WTC11 (cell line): Measurements from ENCODE around the gene GLRX2. TPM values are rescaled to one million over a fixed set of nuclear protein-coding genes. Genes with fewer than 3 reads are reported as not detected.

Experiments used
- ATAC-seq: fragments of 200-7000 bp; cut with Tn5 transposase; 2 replicates; pipeline ENCODE4 v1.10.0; 2021; ENCODE audit warnings: mild to moderate bottlenecking, moderate library complexity
- CTCF ChIA-PET: fragments of 300-600 bp; sonication (Branson Sonifier 250); formaldehyde crosslinking; loops from one replicate; lab custom pipeline; 2021; ENCODE audit warnings: antibody characterized with exemption; lab: Charles Lee
- POLR2A ChIA-PET: fragments of 350-600 bp; sonication (Branson Sonifier 250); formaldehyde crosslinking; loops from one replicate; lab custom pipeline; 2021; ENCODE audit warnings: antibody characterized with exemption; lab: Charles Lee
- DNase-seq: peaks from one replicate; pipeline ENCODE4 v3.0.0; 2021; ENCODE audit warnings: low spot score
- H3K27ac Mint-ChIP-seq: 2 replicates; pipeline ENCODE4 v1.8.0; 2021; ENCODE audit warnings: mixed read lengths
- H3K27me3 Mint-ChIP-seq: 2 replicates; pipeline ENCODE4 v1.8.0; 2021; ENCODE audit warnings: low read depth, mild to moderate bottlenecking, moderate library complexity, mixed read lengths
- H3K36me3 Mint-ChIP-seq: 2 replicates; pipeline ENCODE4 v1.8.0; 2021; ENCODE audit warnings: mixed read lengths
- H3K4me1 Mint-ChIP-seq: 2 replicates; pipeline ENCODE4 v1.8.0; 2022; ENCODE audit warnings: mixed read lengths
- H3K4me3 Mint-ChIP-seq: 2 replicates; pipeline ENCODE4 v1.8.0; 2021; ENCODE audit warnings: mild to moderate bottlenecking, moderate library complexity, mixed read lengths
- H3K9me3 Mint-ChIP-seq: 2 replicates; pipeline ENCODE4 v1.8.0; 2021; ENCODE audit warnings: mixed read lengths
- AR ChIP-seq: fragments of 250-450 bp; sonication (Bioruptor Pico); IDR thresholded peaks from 2 replicates; pipeline ENCODE4 v1.9.0; 2021; ENCODE audit warnings: mild to moderate bottlenecking
- ARID4B ChIP-seq: sonication (generic); formaldehyde crosslinking; IDR thresholded peaks from 2 replicates; pipeline ENCODE4 v1.8.0; 2023; ENCODE audit warnings: missing genetic modification reagents, mild to moderate bottlenecking, borderline replicate concordance
- ATF1 ChIP-seq: sonication (generic); formaldehyde crosslinking; IDR thresholded peaks from 2 replicates; pipeline ENCODE4 v1.8.1; 2023; ENCODE audit warnings: mild to moderate bottlenecking, moderate library complexity, missing genetic modification reagents
- CREB1 ChIP-seq: sonication (generic); formaldehyde crosslinking; IDR thresholded peaks from 2 replicates; pipeline ENCODE4 v1.8.0; 2023; ENCODE audit warnings: mild to moderate bottlenecking, missing genetic modification reagents
- ELF4 ChIP-seq: sonication (generic); formaldehyde crosslinking; IDR thresholded peaks from 2 replicates; pipeline ENCODE4 v1.8.1; 2022; ENCODE audit warnings: low read depth, mild to moderate bottlenecking, moderate library complexity, missing genetic modification reagents
- GABPB1 ChIP-seq: sonication (generic); formaldehyde crosslinking; IDR thresholded peaks from 2 replicates; pipeline ENCODE4 v1.8.1; 2023; ENCODE audit warnings: mild to moderate bottlenecking, missing genetic modification reagents
- GRHL2 ChIP-seq: fragments of 250-450 bp; sonication (Bioruptor Pico); IDR thresholded peaks from 2 replicates; pipeline ENCODE4 v1.8.0; 2022; ENCODE audit warnings: mild to moderate bottlenecking, moderate library complexity; ENCODE audit not compliant: insufficient replicate concordance, severe bottlenecking
- HMGA2 ChIP-seq: fragments of 250-450 bp; sonication (Bioruptor Pico); IDR thresholded peaks from 2 replicates; pipeline ENCODE4 v1.4.0; 2021; ENCODE audit warnings: mild to moderate bottlenecking, moderate library complexity
- JUN ChIP-seq: sonication (generic); formaldehyde crosslinking; IDR thresholded peaks from 2 replicates; pipeline ENCODE4 v1.8.0; 2023; ENCODE audit warnings: mild to moderate bottlenecking, missing genetic modification reagents
- PREB ChIP-seq: sonication (generic); formaldehyde crosslinking; IDR thresholded peaks from 2 replicates; pipeline ENCODE4 v1.8.1; 2022; ENCODE audit warnings: mild to moderate bottlenecking, missing genetic modification reagents, moderate library complexity, borderline replicate concordance
- SMAD3 ChIP-seq: sonication (generic); formaldehyde crosslinking; IDR thresholded peaks from 2 replicates; pipeline ENCODE4 v1.8.0; 2022; ENCODE audit warnings: missing genetic modification reagents, mild to moderate bottlenecking, borderline replicate concordance
- SP1 ChIP-seq: sonication (generic); formaldehyde crosslinking; conservative IDR thresholded peaks from 2 replicates; pipeline ENCODE4 v1.8.1; 2022; ENCODE audit warnings: missing genetic modification reagents
- TEAD1 ChIP-seq: sonication (generic); formaldehyde crosslinking; IDR thresholded peaks from 2 replicates; pipeline ENCODE4 v1.8.0; 2022; ENCODE audit warnings: mild to moderate bottlenecking, missing genetic modification reagents
- ZBTB21 ChIP-seq: sonication (generic); formaldehyde crosslinking; IDR thresholded peaks from 2 replicates; pipeline ENCODE4 v1.8.1; 2023; ENCODE audit warnings: mild to moderate bottlenecking, missing genetic modification reagents, borderline replicate concordance
- ZNF219 ChIP-seq: sonication (generic); formaldehyde crosslinking; IDR thresholded peaks from 2 replicates; pipeline ENCODE4 v1.8.0; 2023; ENCODE audit warnings: missing genetic modification reagents, mild to moderate bottlenecking, borderline replicate concordance
- ZNF232 ChIP-seq: sonication (generic); formaldehyde crosslinking; IDR thresholded peaks from 2 replicates; pipeline ENCODE4 v1.8.0; 2022; ENCODE audit warnings: mild to moderate bottlenecking, missing genetic modification reagents
- ZNF281 ChIP-seq: sonication (generic); formaldehyde crosslinking; IDR thresholded peaks from 2 replicates; pipeline ENCODE4 v1.8.0; 2023; ENCODE audit warnings: mild to moderate bottlenecking, missing genetic modification reagents
- ZNF317 ChIP-seq: sonication (generic); formaldehyde crosslinking; IDR thresholded peaks from 2 replicates; pipeline ENCODE4 v1.8.1; 2023; ENCODE audit warnings: low read depth, mild to moderate bottlenecking, moderate library complexity, missing genetic modification reagents, borderline replicate concordance
- total RNA-seq: library from RNA; stranded (reverse); gene quantifications from 3 replicates; pipeline ENCODE4 v1.2.3, GENCODE V29; 2021
- TF ChIP-seq, protein P1 (sequence below): sonication (generic); formaldehyde crosslinking; IDR thresholded peaks from 2 replicates; pipeline ENCODE4 v1.8.0; 2022; ENCODE audit warnings: missing genetic modification reagents
- TF ChIP-seq, protein P2 (sequence below): sonication (generic); formaldehyde crosslinking; conservative IDR thresholded peaks from 2 replicates; pipeline ENCODE4 v1.8.1; 2022; ENCODE audit warnings: mild to moderate bottlenecking, missing genetic modification reagents

GLRX2 gene
- total RNA-seq, 1 experiment from 2014 or later: 8.4 TPM

DNA sequence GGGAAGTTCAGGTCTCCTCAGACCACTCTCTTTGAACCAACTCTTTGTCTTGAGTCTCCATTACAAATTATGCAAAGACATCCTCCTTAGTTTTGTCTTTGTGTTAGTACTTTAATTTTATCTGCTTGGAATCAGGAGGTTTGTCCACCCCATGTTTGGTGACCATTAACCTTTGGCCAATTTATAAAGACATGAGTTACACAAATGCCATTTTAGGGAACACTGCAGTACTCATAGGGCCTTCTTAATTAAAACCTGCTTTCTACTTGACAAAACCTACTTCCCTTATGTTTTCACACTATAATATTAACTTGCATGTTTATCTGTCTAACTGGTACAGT is 8.7 kb upstream of the GLRX2 start (continued):
- TF ChIP-seq SP1 (CRISPR knock-in tag): no peak
- no peak for TF ChIP-seq PREB
- TF ChIP-seq ZNF219 (CRISPR knock-in tag): no peak
- no peak for TF ChIP-seq CREB1
- TF ChIP-seq AR: no peak
- TF ChIP-seq ZNF232 (CRISPR knock-in tag): no peak
- TF ChIP-seq ZBTB21: no peak
- TF ChIP-seq, protein P1, sequence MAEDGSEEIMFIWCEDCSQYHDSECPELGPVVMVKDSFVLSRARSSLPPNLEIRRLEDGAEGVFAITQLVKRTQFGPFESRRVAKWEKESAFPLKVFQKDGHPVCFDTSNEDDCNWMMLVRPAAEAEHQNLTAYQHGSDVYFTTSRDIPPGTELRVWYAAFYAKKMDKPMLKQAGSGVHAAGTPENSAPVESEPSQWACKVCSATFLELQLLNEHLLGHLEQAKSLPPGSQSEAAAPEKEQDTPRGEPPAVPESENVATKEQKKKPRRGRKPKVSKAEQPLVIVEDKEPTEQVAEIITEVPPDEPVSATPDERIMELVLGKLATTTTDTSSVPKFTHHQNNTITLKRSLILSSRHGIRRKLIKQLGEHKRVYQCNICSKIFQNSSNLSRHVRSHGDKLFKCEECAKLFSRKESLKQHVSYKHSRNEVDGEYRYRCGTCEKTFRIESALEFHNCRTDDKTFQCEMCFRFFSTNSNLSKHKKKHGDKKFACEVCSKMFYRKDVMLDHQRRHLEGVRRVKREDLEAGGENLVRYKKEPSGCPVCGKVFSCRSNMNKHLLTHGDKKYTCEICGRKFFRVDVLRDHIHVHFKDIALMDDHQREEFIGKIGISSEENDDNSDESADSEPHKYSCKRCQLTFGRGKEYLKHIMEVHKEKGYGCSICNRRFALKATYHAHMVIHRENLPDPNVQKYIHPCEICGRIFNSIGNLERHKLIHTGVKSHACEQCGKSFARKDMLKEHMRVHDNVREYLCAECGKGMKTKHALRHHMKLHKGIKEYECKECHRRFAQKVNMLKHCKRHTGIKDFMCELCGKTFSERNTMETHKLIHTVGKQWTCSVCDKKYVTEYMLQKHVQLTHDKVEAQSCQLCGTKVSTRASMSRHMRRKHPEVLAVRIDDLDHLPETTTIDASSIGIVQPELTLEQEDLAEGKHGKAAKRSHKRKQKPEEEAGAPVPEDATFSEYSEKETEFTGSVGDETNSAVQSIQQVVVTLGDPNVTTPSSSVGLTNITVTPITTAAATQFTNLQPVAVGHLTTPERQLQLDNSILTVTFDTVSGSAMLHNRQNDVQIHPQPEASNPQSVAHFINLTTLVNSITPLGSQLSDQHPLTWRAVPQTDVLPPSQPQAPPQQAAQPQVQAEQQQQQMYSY: no peak
- TF ChIP-seq HMGA2: no peak

DNA sequence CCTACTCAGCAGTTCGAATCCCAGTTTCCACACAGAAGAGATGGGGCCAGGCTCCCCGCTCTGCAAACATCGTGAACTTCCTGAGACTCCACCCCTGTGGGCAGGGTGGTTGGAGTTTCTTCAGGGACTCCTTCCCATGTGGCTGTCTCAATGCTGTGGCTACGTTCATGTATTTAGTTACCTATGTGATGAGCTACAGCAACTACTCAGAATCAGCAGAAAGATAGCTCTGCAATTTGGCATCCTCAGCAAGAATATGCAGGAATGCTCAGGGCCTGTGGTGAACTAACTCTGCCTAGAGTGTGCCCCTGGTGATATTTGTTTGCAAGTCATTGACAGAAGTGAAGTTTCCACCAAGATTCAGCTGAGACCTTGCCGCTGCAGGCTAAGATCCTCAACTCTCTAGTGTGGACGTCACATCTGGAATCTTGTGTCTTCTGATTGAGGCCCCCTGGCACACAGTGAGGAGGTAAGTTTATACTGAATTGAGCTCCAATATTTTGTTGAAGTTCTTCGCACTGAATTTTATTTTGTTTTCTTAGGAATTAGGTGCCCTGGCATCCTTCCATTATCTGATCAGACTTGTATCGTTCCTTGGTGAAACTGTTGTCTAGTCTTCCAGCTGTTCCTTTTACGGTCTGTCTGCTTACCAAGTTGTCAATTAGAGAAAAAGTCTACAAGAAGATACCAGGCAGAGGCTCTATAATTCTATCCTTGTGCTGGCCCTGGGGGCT is 8.2 kb upstream of the GLRX2 start:
- peak overlapping the region; percentile 16; the same call in 1 of the 2 replicates for H3K4me3 Mint-ChIP-seq
- POLR2A ChIA-PET: interaction anchor here (1.1 to 1.3 kb wide), 4 partner anchors 8 to 55 kb away, joined by 3 to 9 read pairs (median 4); partner anchors contain the start of genes CDC73, GLRX2, RO60 and UCHL5
- H3K27me3 Mint-ChIP-seq: no peaks in the 10 kb centered on the region
- CTCF ChIA-PET: interaction anchor here (1.0 to 2.8 kb wide), 2 partner anchors 9 to 43 kb away, joined by 4 to 16 read pairs; partner anchors contain the start of gene CDC73
- DNase-seq (peak; percentile 26), ATAC-seq (peak; percentile 80)
- H3K27ac Mint-ChIP-seq: peak overlapping the region; percentile 82
- no peaks in the 10 kb centered on the region for H3K36me3 Mint-ChIP-seq
- no peaks in the 10 kb centered on the region for H3K9me3 Mint-ChIP-seq
- H3K4me1 Mint-ChIP-seq: peaks cover 36% of the 10 kb centered on the region
- TF ChIP-seq TEAD1 (CRISPR knock-in tag) (peak; percentile 92; the same call in 1 of the 2 replicates), ZNF281 (CRISPR knock-in tag) (no peak), ATF1 (CRISPR knock-in tag) (no peak), SMAD3 (CRISPR knock-in tag) (0 out of 2 replicates have a peak, but pooled peaks have one; percentile 25), ZNF317 (CRISPR knock-in tag) (no peak), JUN (CRISPR knock-in tag) (no peak), ARID4B (CRISPR knock-in tag) (no peak), GABPB1 (CRISPR knock-in tag) (no peak), ELF4 (no peak), GRHL2 (CRISPR knock-in tag) (no peak)
- TF ChIP-seq, protein P2, sequence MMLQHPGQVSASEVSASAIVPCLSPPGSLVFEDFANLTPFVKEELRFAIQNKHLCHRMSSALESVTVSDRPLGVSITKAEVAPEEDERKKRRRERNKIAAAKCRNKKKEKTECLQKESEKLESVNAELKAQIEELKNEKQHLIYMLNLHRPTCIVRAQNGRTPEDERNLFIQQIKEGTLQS (CRISPR knock-in tag): no peak
